ENCODE results near the gene BMPR2. TPM values are rescaled to one million over a fixed set of nuclear protein-coding genes. Genes with fewer than 3 reads are reported as not detected.

Gene BMPR2
- total and polyA plus RNA-seq, 2 of the 8 experiments (the other 6 are each of a cell fraction or from before 2014, with no cell fraction given) = 5.5 to 19.8 TPM

DNA sequence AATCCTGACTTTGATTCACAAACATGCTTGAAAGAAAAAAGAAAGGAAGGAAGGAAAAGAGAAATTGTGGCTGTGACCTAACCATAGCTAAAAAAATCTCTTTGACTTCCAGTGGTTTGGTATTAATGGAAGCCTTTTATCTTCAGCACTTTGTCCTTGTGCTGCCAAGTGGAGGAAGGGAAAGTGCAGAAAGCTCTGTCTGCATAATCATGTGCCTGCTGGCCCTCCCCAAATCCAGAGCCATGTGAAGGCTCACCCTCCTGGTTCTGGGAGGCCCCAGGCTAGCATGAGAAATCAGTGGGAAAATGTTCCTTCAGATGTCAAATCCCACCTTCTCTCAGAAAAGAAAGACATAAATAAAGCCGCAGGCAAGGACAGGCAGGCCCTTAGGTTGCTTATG is 48.3 kb upstream of the BMPR2 start:
- Histone ChIP-seq H3K9me3 (ENCODE audit: insufficient read depth in 2 of 2, low read depth in 1 of 2, low read length in 1 of 2) (no peaks in the 10 kb centered on the region), H3K14ac (ENCODE audit: insufficient read length) (no peak overlapping the region), H2BK15ac (ENCODE audit: low read length) (no peak overlapping the region), H3K56ac (replicated peaks; ENCODE audit: insufficient read length, low read depth, low read length) (no peak overlapping the region), H3K27me3 (replicated peaks in 1 of 4; ENCODE audit: control insufficient read depth in 3 of 4, extremely low read depth in 1 of 4, insufficient read depth in 3 of 4, low read length in 3 of 4) (no peaks in the 10 kb centered on the region), H4K5ac (ENCODE audit: insufficient read length, low read depth, low read length) (no peak overlapping the region), H3K23ac (ENCODE audit: insufficient read length) (no peak overlapping the region), H3K36me3 (ENCODE audit: control insufficient read depth in 2 of 4, insufficient read depth in 4 of 4, low read length in 3 of 4) (no peaks in the 10 kb centered on the region), H3K23me2 (ENCODE audit: low read depth, low read length) (no peaks in the 10 kb centered on the region), H3K79me2 (ENCODE audit: control insufficient read depth in 1 of 2, insufficient read depth in 2 of 2, low read length in 2 of 2) (no peaks in the 10 kb centered on the region), H3K79me1 (ENCODE audit: low read depth, low read length) (no peaks in the 10 kb centered on the region), H3K9ac (replicated peaks in 1 of 4; ENCODE audit: extremely low read depth in 1 of 4, low read depth in 3 of 4, low read length in 3 of 4) (no peak overlapping the region), H4K20me1 (replicated peaks in 1 of 2; ENCODE audit: control insufficient read depth in 1 of 2, insufficient read depth in 2 of 2, low read length in 2 of 2) (no peaks in the 10 kb centered on the region), H2BK12ac (ENCODE audit: low read depth, low read length) (no peak overlapping the region), H2AFZ (ENCODE audit: low read length) (peak overlapping the region; percentile 47), H2BK120ac (replicated peaks; ENCODE audit: low read depth, low read length) (no peak overlapping the region), H2BK5ac (ENCODE audit: low read depth, low read length) (no peak overlapping the region), H3K4me3 (ENCODE audit: extremely low read depth in 1 of 4, insufficient read depth in 2 of 4, low read depth in 3 of 4, low read length in 4 of 4) (no peak overlapping the region), H3K4me1 (replicated peaks in 1 of 4; ENCODE audit: control insufficient read depth in 3 of 4, insufficient read depth in 4 of 4, low read length in 3 of 4) (peaks cover 3 to 5% (median 5%) of the 10 kb centered on the region in 4 experiments; a peak in 4 of 7 replicates), H3K18ac (ENCODE audit: extremely low read depth, low read length) (no peak overlapping the region), H4K91ac (replicated peaks; ENCODE audit: insufficient read length, low read length) (no peak overlapping the region), H2AK5ac (ENCODE audit: low read depth, low read length) (no peak overlapping the region), H3K4ac (replicated peaks; ENCODE audit: insufficient read length, low read depth, low read length) (no peak overlapping the region), H2BK20ac (ENCODE audit: low read length) (no peak overlapping the region), H4K8ac (ENCODE audit: extremely low read depth, insufficient read depth, low read length) (no peak overlapping the region), H3K4me2 (ENCODE audit: insufficient read depth in 1 of 2, low read depth in 2 of 2, low read length in 2 of 2) (no peak overlapping the region), H3K27ac (ENCODE audit: low read depth, low read length) (no peak overlapping the region)
- ChIA-PET CTCF (ENCODE audit: partially characterized antibody) (no interaction called here), POLR2A (ENCODE audit: partially characterized antibody) (no interaction called here)
- FAIRE-seq (no peak), DNase-seq (ENCODE audit: low read depth in 1 of 2, low spot score in 2 of 2) (no peak)
- WGBS, 2 experiments (ENCODE audit: extremely low coverage in 1 of 2, insufficient coverage in 1 of 2, insufficient read length in 1 of 2, insufficient replicate concordance in 2 of 2, low coverage in 1 of 2, low lambda C conversion rate in 2 of 2, missing lambda C conversion rate in 1 of 2) = 87% methylated on average over 1 of the region's 1 CpG; no CpG with 5 or more reads in 1 of the 2 experiments
- TF ChIP-seq POLR2A (IDR thresholded peaks at IDR 0.05; ENCODE audit: control extremely low read depth in 1 of 2, low read depth in 2 of 2, low read length in 2 of 2) (no peak), KDM1A (IDR thresholded peaks at IDR 0.05; ENCODE audit: borderline replicate concordance, low read length) (no peak), SIX5 (IDR thresholded peaks at IDR 0.05; ENCODE audit: low read depth, low read length) (no peak), RXRA (IDR thresholded peaks at IDR 0.05; ENCODE audit: insufficient read depth, low read depth, low read length) (no peak), TCF12 (IDR thresholded peaks at IDR 0.05; ENCODE audit: low read depth, low read length) (no peak), SAP30 (IDR thresholded peaks at IDR 0.05; ENCODE audit: insufficient read depth, insufficient replicate concordance, low read length) (no peak), CHD2 (IDR thresholded peaks at IDR 0.05; ENCODE audit: low read length) (no peak), JUND (IDR thresholded peaks at IDR 0.05; ENCODE audit: low read length) (no peak), FOSL1 (IDR thresholded peaks at IDR 0.05; ENCODE audit: insufficient read depth, low read depth, low read length) (no peak), RBBP5 (IDR thresholded peaks at IDR 0.05; ENCODE audit: borderline replicate concordance, low read depth, low read length) (no peak), RAD21 (IDR thresholded peaks at IDR 0.05 in 1 of 2, conservative IDR thresholded peaks at IDR 0.05 in 1 of 2; ENCODE audit: low read depth in 2 of 2, low read length in 2 of 2) (no peak)
- TF ChIP-seq, protein P1, sequence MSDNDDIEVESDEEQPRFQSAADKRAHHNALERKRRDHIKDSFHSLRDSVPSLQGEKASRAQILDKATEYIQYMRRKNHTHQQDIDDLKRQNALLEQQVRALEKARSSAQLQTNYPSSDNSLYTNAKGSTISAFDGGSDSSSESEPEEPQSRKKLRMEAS (IDR thresholded peaks at IDR 0.05) = no peak
- TF ChIP-seq, protein P2, sequence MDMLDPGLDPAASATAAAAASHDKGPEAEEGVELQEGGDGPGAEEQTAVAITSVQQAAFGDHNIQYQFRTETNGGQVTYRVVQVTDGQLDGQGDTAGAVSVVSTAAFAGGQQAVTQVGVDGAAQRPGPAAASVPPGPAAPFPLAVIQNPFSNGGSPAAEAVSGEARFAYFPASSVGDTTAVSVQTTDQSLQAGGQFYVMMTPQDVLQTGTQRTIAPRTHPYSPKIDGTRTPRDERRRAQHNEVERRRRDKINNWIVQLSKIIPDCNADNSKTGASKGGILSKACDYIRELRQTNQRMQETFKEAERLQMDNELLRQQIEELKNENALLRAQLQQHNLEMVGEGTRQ (IDR thresholded peaks at IDR 0.05; ENCODE audit: low read length) = no peak
